Measurements from ENCODE around the gene PRKAR1B.

Gene PRKAR1B

DNA sequence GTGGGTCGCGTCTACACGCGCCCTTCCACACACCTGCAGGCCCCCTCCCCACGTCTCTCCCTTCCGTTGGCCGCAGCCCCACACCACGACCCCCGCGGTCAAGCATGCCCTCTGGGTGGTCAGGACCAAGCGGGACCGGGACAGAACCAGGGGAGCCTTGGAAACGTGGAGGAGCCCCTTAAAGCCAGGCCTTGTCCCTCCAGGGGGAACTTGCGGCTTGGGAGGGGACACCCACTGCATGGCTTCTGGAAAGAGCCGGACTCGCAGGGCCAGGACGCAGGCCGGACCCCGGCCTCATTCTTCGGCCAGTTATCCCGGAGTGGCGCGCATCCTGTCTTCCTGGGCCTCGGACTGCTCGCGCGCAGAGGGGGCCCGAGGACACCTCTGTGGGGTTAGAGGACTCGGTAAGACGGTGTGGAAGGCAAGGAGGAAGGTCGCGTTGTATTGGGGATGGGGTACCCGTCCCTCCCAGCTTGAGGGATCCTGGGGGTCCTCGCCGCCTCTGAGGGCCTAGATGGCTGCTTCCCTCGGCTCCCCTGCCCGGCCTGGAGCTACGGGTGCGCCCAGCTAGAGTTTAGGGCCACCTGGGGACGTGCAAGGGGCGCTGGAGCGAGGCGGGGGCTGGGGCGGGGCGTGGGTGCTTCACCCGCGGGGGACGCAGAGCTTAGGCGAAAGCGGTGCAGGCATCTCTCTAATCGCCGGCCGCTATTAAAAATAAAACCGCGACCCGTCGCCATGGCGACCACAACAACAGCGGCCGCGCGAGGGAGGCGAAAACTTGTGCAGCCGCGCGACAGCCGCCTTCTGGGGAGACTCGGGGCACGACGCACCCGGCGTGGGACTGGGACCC, 205.6 kb downstream of the PRKAR1B start:
- DNase-seq (ENCODE audit: low spot score) = no peak

DNA sequence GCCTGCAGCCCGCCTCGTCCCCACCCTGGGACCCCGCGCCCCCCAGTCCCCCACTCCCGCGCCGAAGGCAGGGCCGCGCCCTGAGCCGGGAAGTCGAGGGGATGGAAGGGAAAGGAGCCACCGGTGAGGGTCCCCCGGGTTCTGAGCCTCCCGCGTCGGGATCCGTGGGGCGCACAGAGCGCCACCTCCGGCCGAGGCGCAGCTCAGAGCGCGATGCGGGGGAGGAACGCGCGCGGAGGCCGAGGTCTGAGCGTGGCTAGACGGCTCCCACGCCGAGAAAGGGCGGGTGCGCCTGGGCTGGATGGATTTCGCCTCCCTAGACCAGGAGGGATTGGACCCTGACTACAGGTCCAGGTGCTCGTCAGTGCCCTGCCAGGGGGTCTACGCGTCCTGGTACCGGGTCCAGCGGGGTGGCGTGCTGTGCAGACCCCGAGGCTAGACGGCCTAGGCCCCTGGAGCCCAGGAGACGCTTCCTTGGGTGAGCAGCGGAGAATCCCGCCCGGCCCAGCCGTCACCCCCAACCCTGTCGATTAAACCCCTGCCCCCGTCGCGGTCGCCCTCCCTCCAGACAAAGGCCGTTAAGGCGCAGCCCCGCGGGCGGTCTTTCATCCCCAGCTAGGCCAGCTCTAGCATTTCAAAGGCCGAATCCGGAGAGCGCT, 206.4 kb downstream of the PRKAR1B start:
- no peak for DNase-seq (ENCODE audit: low spot score)

DNA sequence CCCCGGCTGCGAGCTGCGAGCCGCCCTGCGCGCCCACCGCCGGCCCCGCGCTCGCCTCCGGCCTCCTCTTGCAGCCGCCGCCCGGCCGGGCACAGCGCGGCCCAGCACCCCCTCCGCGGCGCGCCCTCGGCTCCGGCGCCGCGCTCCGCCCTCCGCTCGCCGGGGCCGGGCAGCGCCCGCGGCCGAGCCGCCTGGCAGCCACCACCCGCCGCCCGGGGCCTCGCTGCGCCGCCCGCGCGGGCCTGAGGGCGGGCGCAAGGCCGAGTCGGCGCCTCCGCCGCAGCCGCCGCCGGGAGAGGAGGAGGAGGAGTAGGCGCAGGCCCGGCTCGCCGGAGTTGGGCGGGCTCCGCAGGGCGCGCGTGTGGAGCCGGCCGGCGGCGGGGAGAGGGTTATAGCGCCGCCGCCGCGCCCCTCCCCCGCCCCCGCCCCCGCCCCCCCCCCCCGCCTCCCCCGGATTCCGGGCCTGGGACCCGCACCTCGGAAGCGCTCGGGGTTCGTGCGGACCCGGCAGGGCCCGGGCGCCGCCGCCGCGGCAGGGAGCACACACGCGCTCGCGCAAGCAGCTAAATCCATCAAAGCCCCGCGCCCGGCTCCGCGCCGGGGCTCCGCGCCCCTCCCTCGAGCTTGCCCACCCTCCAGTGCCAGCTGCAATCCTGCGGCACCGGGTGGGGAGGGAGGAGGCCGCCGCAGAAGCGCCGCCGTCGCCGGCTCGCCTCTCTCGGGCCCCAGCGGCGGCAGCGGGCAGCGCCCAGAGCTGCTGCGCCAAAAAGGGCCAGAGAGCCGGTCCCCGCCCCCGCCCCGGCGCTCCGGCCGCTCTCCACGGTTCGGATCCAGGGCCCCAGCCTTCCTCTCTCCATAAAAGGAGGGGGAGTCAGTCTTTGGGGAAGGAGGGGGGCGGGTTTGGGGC, 207.3 kb downstream of the PRKAR1B start, which contains the start of gene PDGFA:
Gene PDGFA (minus strand): TSS at position 363 of the 907 bp plus-strand sequence. CDS start 845 bp downstream, outside the sequence.
- peak; percentile 65 for DNase-seq (ENCODE audit: low spot score)

DNA sequence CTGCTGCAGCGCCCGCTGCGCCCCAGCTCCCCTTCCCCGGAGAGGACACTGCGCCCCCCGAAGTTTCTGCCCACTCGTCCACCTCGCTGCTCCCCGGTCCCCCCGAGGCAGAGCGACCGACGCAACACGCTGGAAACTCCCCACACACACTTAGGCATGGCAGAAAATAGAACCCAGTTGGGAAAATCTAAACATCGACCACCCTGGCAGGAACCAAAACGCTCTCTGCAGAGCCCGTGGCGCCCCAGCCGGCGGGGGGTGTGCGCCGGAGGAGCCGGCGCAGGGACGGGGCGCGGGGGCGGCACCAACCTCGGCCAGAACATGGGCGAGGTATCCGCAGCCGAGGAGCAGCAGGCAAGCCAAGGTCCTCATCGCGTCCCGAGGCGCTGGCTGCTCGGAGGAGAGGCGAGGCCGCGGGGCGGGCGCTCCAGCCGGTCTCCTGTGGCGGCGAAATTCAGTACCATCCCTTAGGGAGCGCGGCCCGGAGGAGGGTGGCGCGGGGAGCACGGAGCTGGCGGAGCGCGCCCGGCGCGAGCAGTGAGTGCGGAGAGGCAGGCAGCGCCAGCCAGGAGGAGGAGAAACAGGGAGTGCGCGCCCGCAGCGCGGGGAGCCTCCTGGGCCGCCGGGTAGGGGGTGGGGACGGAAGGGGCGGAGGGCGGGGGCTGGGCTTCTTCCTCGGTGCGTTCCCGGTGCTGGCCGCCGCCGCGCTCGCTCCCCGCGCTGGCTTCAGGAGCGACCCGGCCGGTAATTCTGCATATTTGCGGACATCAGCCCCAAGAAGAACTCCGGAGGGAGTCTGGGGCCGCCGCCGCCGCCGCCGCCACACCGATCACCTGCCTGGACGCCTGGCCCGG, 208.2 kb downstream of the PRKAR1B start:
- peak; percentile 66 for DNase-seq (ENCODE audit: low spot score)

DNA sequence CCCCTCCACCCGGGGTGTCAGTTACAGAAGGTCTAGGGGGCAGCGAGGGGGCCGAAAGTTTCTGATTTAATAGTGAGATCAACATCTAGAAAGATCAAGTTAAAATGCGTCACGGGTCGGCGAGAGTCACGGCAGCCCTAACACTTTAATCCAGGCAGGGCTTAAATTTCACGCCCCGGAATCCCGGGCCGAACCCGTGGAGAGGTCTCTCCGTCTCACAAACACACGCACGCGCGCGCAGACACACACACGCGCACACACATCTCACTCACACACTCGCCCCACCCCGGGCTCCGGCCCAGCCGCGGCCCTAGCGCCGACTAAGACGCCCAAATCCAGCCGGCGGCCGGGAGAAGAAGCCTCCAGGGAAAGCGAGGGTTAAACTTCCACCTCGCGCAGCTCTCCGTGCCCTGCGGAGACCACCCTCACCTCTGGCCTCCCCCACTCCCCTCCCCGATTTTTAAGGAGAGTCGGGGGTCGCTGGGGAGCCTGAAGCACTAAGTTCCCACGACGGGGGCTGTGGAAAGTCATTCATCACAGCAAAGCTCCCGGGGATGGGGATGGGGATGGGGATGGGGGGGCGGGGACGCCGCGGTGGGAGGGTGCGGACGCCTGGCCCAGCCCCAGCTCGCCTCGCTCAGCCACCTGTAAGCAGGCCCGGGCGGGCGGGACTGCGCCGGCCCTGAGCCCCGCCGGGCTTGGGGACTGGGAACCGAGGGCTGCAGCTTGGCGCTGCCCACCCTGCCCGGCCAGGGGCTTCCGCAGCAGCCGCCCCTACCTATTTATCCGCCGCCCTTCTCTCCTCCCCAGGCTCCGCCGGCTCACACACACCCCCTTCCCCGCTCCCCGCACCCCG, 209.1 kb downstream of the PRKAR1B start:
- peak; percentile 66 for DNase-seq (ENCODE audit: low spot score)

DNA sequence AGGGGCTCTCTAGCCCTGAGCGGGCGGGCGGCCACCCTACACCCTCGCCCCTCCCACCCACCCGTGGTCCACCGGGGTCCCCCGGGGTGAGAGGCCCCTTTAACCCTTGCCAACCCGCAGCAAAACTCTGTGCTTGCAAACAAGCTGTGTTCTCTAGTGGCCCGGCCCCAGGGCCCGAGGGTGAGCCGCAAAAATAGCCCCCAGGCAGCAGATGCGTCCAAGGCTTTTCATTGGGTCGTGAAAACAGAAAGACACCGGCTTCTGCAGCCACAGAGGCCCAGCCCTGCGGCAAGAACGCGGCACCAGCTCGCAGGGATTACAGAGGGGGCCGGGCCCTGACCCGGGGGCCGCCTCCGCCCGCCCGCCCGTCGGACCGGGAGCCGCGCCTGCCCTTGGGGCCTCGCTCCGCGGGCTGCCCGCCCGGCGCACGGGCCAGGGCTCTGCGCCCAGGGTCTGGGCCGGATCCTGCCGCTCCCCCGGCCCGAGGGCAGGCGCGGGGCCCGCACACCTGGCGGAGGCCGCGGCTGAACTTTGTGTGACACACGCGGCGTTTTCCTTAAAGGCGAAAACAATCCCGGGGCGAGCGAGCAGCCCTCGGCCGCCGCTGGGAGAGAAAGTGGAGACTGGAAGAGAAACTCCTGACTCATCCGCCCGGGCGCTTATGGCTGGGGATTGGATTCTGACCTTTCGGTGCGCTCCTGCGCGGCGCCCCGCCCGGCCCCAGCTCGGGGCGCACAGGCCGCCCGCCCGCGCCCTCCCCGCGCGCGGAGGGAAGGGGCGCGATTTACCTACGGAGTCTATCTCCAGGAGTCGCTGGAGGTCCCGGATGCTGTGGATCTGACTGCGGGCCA, 210.2 kb downstream of the PRKAR1B start:
- DNase-seq (ENCODE audit: low spot score) = peak; percentile 83

DNA sequence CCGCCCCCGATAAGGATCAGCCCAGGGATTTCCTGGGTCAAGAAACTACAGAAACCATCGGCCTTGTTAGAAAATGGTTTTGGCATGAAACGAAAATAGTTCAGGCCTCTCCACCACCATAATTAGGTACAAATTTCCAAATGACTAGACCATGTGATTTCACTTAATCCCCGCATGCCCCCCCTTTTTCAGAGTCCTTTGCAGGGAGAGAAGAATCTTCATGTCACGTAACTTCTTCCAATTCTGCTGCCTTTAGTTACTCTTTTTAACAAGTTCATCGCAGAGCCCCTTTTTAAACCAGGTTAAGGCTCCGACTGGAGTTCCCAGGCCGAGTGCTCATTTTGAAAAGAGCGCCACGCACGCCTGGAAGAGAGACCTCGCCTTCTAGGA, 210.9 kb downstream of the PRKAR1B start:
- DNase-seq (ENCODE audit: low spot score) = no peak

DNA sequence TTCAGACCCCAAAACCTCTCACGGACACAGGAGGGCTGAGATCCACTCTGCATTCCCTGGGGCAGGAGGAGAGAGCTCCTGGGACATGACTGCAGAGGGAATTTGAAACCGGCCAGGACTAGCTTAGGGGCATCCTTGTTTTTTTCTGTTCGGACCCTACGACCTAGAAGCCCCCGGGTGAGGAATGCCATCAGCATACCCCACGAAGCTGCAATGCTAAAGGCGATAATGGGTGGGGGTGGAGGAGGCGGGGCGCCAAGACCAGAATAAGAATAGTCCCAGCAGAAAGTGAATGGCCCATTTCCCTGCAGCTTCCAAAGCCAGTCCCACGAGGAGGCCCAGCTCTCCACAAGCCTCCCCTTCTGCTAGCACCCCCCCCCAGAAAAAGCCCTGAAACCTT, 211.5 kb downstream of the PRKAR1B start:
- no peak for DNase-seq (ENCODE audit: low spot score)

DNA sequence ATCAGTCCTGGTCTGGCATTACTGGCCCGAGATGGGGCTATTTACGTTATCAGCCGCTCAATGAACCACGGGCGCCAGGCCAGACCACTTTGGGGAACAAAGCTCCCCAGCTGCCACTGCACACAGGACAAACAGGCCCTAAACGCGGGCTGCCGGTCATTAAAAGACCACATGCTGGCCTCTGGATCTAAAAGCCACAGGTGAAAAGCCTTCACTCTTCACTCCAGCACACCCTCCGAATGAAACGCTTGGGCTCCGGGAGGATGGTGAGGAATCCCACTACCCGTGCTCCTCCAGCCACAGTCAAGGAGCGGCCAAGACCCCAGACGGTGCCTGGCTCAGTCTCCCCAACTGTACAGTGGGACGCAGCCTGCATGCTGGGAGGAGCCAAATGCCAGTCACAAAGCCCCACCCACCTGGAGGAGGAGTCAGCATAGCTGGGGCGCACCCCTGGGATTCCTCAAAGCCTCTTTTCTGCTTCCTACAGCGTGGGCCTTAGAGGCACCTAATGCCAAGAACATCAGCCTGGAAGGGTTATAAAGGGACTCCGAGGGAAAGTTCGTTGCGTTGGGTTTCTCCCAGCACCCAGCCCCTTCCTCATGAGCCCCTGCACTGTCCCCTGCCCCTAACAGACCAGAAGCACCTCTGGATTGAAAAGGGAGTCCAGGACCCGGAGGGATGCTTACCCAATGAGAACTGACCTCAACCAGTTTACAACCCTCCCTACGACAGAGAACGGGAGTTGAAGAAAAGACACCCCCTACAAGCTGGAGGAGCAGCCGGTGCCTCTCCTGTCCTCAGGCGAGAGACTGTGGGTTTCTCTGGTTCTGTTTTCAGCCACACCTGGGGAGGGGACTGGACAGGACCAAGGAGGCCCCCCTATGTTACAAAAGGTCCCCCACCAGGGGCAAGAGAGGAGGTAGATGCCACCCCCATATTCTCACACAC, 212.2 kb downstream of the PRKAR1B start:
- DNase-seq (ENCODE audit: low spot score) = no peak

DNA sequence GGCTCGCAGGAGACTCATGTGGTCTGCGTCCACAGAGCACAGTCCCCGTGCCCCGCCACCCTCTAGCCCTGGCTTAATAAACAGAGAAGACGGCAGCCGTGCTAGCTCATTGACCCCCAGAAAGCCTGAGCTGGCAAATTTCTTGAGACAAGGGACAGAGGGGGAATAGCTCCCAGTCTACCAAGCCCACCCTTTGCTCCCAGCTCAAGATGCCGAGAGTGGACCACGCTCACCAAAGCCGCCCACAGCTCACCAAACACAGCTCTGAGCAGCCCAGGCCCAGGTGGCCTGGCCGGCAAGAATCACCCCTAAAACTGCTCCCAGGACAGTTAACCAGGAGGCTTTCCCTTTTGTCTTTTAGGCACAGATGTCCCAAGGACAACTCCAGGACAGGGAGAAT, 212.8 kb downstream of the PRKAR1B start:
- DNase-seq (ENCODE audit: low spot score) = no peak

DNA sequence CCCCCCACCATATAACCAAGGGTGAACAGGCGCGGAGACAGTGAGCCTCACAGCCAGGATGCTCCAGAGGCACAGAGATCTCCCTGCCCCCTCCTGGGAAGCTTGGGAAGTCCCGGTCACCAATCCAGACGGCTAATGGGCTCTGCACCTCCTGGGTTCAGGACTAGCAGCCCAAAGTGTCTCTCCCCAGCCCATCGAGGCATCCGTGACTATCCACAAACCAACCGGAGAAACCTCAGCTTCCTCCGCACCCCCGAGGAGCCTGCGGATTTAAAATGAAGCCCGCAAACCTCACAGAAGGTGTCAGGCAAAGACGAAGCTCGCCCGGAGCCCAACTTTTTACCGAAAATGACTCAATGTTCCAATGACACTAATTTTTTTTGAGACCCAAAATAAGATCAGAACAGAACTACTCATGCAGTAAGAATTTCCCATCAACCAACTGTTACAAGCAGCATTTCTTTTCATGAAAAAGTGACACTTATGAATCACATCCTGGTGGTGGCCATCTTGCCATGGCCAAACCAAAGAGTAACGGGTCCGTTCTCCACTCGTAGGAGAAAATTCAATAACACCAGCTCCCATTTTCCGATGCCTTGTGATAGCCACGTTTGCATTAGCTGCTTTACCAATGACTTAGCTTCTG, 213.4 kb downstream of the PRKAR1B start:
- DNase-seq (ENCODE audit: low spot score) = peak; percentile 57

DNA sequence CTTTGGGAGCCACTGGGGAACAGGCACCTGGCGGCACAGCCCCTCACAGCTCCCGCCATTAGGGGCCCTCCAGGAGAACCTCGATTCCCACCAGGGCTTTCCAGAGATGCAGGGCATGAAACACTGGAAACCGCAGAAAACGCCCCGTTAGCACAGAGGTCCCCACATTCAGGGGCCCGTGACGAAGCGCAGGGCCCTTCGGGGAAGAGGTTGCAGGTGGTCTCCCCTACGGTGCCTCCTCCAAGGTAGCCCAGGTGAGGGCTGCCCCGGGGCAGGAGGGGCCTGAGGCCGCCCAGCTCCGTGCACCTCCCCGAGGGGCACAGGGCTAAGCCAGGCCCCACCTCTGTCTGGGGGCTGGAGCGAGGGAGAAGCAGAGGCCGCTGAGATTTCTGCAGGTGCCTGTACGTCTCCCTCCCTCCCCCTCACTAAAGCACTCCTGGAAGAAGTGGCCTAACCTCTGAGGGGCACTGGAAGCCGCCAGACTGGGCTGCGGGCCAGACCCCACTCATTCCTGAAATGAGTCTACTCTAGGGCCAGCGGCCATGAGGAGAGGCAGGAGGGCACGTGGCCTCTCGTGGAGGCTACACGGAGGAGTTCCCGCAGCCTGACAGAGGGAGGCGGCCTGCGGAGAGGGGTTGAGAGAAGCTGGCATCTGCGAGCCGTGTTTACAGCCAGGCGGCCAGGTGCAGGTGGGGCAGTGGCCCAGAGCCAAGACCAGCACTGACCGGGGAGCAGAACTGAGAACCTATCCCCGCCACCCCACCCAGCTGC, 214.4 kb downstream of the PRKAR1B start:
- DNase-seq (ENCODE audit: low spot score) = no peak

DNA sequence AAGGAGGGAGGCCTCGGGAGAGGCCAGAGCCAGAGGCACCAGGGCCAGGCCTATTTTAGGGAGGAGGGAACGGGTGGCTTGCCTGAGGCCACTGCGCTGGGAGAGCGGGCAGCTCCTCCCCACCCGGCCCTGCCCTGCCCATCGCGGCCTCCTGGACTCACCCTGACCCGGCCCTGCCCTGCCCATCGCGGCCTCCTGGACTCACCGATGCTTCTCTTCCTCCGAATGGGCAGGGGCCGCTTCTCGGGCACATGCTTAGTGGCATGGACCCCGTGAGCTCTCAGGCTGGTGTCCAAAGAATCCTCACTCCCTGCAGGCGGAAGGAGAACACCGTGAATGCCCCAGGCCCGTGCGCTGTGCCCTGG, 215.0 kb downstream of the PRKAR1B start:
- no peak for DNase-seq (ENCODE audit: low spot score)

DNA sequence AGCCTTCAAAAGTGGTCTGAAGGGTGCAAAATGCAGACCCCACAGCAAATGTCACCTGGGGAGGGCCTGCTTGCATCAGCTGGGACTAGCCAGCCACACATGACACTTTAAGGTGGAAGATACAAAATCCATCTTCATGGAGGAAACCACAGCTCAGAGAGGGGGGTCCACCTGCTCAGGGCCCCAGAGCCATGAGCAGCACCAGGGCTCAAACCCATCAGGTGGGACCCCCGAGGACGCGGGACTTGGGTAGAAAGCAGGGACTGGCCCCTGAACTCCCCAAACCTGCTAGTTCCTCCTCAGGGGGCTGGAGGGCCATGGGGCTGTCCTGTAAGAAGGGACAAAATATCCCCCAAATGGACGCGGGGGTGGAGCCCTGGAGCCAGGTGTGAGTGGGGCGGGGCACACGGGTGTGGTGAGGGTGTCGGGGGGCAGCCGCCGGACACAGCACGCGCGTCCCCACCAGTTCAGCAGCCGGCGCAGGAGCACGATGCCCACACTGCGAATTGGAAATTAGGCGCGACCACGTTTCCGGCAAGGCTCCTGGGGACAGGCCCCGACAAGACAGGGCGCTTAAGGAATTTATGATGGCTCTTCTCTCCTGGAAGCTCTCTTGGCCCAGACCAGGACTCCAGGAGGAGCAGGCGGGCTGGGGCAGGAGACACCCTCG, 215.5 kb downstream of the PRKAR1B start:
- DNase-seq (ENCODE audit: low spot score) = no peak

DNA sequence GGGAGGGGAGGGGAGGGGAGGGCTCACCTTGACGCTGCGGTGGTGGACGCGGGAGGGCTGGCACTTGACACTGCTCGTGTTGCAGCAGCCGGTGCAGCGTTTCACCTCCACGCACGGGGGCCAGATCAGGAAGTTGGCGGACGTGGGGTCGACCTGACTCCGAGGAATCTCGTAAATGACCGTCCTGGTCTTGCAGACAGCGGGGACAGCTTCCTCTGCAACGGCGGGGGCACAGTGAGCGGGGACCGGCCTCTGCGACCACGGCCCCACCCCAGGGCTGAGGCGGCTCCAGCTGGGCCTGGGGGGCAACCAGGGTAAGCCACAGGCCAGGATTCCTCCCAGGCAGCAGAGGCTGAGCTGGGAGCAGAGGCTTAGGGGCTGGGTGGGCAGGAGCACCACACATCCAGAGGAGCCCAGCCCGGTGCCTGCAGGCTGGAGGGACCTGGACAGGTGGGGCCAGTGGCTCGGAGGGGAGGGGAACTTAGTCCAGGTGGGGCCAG, 216.2 kb downstream of the PRKAR1B start:
- no peak for DNase-seq (ENCODE audit: low spot score)

DNA sequence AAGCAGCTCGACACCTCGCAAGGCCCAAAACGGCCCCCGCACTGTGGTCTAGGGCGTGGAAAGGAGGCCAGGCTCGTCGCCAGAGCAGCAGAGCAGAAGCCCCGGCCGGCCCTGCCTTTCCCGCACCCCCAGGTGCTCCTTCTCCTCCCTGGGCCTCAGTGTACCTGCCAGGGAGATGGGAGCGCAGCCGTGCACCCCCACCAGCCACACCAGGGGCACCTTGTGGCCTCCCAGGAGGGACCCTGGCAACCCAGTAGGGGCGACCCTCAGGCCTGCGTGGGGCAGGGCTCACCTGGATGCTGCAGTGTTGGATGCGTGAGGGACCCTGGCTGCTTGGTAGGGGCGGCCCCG, 217.0 kb downstream of the PRKAR1B start:
- DNase-seq (ENCODE audit: low spot score) = no peak

All from RKO (cell line).